Adrenal gland (tissue), 5 donors: ENCODE results near the gene SQOR.

Experiments
- POLR2A ChIP-seq, 2 donors: fragments of 450-650 bp; IDR thresholded peaks; one replicate each; pipeline ENCODE4 v1.6.1; 2017; ENCODE audit warnings: antibody characterized with exemption in 2 of 2, mild to moderate bottlenecking in 2 of 2, moderate library complexity in 1 of 2
- TF ChIP-seq, protein P1 (sequence below), 6 experiments: fragments of 450-650 bp in 4 of 6; fragments of 200-600 bp in 2 of 6; sonication (generic) in 1 of 6; IDR thresholded peaks; 1 replicate in 5 of 6; 2 replicates in 1 of 6; pipeline versions ENCODE4 v1.5.1 to v1.8.0; 2016 to 2021; ENCODE audit warnings: antibody characterized with exemption in 6 of 6, mild to moderate bottlenecking in 2 of 6, moderate library complexity in 1 of 6
- donor health status: DM: no; HTN: no; CAD: no.

DNA sequence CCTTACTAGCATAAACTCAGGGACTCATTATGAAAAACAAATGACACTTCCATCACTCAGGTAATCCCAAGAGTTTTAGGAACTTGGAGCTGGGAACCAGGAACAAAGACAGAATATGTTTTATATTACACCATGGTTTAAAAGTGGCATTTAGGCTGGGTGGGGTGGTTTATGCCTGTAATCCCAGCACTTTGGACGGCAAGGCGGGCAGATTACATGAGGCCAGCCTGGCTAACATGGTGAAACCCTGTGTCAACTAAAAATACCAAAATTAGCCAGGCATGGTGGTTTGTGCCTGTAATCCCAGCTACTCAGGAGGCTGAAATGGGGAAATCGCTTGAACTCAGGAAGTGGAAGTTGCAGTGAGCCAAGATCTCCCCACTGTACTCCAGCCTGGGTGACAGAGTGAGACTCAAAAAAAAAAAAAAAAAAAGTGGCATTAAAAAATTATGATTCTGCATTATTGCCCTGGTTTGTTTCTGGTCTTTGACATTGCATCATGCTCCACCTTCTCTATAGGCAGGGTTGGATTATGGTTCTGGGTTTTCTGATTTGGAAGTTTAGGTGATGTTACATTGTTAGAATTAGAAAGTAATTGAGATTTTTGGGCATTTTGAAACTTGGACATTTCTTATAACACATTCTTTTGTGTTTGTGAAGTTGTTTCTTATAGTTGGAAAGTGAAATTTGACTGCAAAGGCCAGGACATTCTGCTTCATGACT lies 19.0 kb downstream of the SQOR start:
- TF ChIP-seq, protein P1, sequence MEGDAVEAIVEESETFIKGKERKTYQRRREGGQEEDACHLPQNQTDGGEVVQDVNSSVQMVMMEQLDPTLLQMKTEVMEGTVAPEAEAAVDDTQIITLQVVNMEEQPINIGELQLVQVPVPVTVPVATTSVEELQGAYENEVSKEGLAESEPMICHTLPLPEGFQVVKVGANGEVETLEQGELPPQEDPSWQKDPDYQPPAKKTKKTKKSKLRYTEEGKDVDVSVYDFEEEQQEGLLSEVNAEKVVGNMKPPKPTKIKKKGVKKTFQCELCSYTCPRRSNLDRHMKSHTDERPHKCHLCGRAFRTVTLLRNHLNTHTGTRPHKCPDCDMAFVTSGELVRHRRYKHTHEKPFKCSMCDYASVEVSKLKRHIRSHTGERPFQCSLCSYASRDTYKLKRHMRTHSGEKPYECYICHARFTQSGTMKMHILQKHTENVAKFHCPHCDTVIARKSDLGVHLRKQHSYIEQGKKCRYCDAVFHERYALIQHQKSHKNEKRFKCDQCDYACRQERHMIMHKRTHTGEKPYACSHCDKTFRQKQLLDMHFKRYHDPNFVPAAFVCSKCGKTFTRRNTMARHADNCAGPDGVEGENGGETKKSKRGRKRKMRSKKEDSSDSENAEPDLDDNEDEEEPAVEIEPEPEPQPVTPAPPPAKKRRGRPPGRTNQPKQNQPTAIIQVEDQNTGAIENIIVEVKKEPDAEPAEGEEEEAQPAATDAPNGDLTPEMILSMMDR (IDR thresholded peaks at IDR 0.05), result no peak
- TF ChIP-seq POLR2A (IDR thresholded peaks at IDR 0.05), result no peak
